GM12892 (cell line): ENCODE measurements around the gene EWSR1.

ENCODE experiments used
- POLR2A ChIP-seq: IDR thresholded peaks from 2 replicates; pipeline ENCODE4 v1.6.1; 2011; ENCODE audit warnings: low read depth, low read length, control low read depth
- TAF1 ChIP-seq: IDR thresholded peaks from 2 replicates; pipeline ENCODE4 v1.6.1; 2011; ENCODE audit warnings: low read depth, mild to moderate bottlenecking, control low read depth, low read length, borderline replicate concordance

- TF ChIP-seq TAF1 = no peak
- no peak for TF ChIP-seq POLR2A
Measured at GRCh38 chr22:29268511-29269229, 602 bp downstream of the EWSR1 start.
